HuH-7 (cell line): Measurements from ENCODE around the gene DFFB.

Source experiments
- DNase-seq: peaks from one replicate; pipeline ENCODE4 v3.0.0; 2011; ENCODE audit warnings: low spot score

DFFB gene

DNA sequence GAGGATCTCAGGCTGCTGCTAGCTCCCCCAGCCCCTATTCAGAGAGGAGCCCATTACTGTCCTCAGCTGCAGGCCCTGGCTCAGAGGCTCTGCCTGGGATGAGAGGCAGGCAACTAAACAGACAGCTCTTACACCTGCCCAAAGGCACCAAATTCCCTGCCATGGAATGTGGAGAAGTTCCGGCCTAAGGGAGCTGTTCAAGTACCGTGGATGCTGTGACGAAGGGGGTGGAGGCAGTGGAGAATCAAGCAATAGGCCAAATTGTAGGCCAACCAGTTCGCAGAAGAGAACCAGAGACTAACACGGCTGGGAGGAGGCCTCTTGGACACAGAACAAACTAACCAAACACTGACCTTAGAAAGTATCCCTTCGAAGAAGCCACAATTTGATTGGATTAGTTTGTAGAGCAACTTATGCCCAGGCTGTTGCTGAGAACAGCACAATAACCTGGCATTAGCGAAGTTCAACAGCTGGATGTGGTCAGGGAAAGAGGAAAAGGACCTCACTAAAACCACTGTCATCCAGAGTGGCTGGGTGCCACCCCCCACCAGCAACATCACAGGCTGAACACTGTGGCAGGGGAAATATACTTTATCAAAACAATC lies 39.2 kb downstream of the DFFB start:
- DNase-seq = no peak

GRCh38 chr1:3898475-3898735 lies 41.1 kb downstream of the DFFB start:
- no peak for DNase-seq

GRCh38 chr1:3898994-3899753 lies 41.9 kb downstream of the DFFB start:
- peak; percentile 33 for DNase-seq

DNA sequence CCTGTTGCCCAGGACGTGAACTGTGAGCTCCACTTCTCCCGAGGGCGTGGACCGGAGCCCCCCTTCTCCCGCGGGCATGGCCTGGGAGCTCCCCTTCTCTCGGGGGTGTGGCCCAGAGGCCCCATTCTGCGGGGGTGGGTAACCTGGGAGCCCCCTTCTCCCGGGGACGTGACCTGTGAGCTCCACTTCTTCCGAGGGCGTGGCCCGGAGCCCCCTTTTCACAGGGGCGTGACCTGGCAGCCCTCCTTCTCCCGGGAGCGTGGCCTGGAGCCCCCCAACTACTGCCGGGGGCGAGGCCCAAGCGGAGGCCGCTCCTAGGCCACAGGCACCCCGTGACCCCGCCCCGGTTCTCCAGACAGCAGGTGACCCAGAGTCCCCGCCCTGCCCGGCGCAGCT lies 42.5 kb downstream of the DFFB start:
- DNase-seq = no peak

- peak; percentile 97 for DNase-seq
These were observed 43.1 kb downstream of the DFFB start, which contains the start of gene C1orf174 for GRCh38 chr1:3900150-3900968. C1orf174 (minus strand) TSS chr1:3900272; CDS start chr1:3900186, 86 bp downstream.

DNA sequence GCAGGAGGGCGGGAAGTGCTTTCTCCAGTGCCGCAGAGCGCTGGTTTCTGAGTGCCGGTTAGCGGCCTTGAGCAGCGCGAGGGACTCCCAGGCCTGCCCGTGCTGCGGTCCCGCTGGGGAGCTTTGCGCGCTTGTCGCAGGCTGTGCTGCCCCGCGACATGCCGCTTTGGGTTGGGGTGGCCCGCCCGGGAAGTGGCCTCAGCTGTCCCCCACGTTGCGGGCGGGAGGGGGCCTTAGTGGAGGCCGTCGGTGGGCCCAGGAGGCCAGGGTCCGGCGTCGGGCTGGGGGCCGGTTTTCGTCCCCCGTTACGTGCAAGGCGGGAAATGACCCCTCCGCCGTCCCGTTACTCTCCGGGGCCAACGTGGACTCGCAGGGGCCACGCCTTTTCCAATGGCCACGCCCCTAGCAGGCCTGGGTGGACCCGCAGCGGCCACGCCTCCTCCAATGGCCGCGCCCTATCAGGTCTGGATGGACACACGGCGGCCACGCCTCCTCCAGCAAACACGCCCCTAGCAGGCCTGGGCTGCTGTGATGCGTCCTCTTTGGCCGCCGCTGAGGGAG lies 43.8 kb downstream of the DFFB start:
- DNase-seq = peak; percentile 96

GRCh38 chr1:3902111-3902511 lies 44.8 kb downstream of the DFFB start:
- no peak for DNase-seq

- no peak for DNase-seq
These were observed 45.4 kb downstream of the DFFB start for GRCh38 chr1:3902571-3903091.

GRCh38 chr1:3903141-3904005 lies 46.1 kb downstream of the DFFB start:
- DNase-seq = no peak

GRCh38 chr1:3904006-3904842 lies 46.9 kb downstream of the DFFB start:
- no peak for DNase-seq

GRCh38 chr1:3904843-3905185 lies 47.5 kb downstream of the DFFB start:
- DNase-seq = no peak

DNA sequence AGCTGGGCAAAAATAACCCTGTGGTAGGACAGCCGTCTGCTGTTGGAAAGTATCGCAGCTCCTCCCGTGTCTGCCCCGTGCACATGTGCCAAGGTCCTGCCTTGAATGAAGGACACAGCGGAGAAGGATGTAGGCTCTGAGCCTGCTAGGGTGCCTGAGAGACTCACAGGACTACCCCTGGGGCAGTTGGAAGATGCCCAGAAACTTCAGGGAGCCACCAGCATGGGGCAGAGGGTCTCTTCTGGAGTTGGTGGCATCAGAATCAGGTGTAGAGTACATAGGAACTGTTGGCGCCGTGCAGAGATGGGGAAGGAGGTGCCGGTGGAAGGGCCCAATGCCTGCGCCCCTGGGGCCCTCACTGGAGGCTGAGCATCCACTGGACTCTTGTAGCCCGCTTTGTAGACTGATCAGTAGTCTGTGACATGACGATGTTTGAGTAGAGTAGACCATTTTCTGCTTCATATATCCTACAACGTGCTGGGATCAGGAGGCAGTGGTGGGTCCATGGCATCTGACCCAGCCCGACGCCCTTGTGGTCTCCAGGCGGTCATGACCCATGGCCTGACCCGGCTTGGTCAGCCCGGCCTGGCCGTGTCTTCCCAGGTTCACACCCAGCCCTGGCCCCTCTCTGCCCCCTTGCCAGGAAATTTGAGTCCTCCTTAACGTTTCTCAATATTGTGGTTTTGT lies 48.1 kb downstream of the DFFB start:
- DNase-seq = no peak

GRCh38 chr1:3905953-3906671 lies 48.8 kb downstream of the DFFB start:
- DNase-seq = no peak

GRCh38 chr1:3906672-3907020 lies 49.4 kb downstream of the DFFB start:
- no peak for DNase-seq

DNA sequence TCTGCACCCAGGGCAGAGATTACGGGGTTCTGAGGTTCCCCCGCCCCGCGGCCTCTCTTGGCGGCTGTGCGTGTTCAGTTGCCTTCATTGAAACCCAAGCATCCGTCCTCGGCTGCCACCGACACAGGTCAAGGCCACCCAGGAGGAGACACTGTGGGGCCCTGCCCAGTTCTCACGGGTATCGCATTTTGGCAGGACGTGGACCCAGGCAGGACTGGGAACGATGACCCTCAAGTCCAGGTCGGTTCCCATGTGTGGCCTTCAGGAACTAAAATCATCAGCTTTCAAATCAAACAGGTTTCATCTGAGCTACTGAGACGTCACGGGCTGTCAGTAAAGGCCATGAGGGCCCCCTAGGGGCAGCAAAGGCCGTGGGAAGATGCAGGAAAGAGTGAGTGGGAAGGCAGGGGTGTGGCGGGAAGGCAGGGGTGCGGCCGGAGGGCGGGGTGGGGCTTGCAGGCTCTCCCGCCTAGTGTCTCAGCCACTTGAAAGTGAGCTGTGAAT lies 49.8 kb downstream of the DFFB start:
- DNase-seq = peak; percentile 32

DNA sequence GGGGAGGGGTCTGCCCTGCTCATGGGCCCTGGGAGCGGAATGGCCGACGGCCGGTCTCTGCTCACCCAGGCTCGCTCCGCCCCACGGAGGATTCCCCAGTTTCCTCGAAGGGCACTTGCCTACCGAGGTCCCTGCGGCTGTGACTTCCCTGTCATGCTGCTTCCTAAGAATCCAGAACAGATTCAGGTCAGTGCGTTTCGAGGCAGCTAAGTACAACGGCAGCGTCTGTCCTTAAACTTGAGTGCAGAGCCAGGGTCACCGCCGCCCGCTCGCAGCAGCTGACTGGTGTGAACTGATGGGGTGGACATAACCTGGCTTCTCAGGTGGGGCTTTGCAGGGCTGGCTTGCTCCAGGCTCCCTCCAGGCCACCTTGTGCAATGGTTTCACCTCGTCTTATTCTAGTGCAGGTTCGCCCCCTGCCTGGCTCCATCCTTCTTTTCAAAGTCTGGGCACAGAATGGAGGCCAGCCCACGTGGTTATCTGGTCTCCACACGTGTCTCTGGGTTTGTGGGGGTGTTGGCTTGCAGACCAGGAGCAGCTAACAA lies 50.4 kb downstream of the DFFB start:
- DNase-seq = no peak

DNA sequence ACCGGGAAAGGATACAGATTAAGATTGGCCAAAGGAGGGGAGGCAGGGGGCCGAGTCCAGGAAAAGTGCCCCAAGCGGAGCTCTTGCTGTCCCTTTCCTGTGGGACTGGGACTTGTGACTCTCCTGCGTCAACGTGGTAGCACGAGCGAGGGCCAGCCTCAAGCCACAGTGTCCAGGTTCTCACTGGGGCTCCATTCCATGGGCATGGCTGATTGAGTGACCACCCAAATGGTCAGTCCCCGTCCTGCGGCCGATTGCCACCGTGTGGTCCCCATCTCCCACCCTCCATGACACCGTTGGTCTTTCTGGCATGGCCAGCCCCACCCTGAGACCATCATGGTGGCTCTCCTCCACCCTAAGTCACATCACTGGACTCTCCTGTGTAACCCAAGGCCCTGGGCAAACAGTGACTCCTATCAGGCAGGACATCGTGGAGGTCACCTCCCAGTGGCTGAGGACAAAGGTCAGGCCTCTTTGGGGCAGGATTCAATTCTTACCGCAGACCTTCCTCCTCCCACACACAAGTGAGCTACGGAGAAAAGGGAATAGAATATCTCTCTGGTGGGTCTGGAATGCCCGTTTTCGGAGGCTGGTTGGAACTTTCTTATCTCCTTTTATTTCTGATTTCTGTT lies 51.7 kb downstream of the DFFB start:
- DNase-seq = no peak

- DNase-seq = no peak
These were observed 52.3 kb downstream of the DFFB start for GRCh38 chr1:3909615-3910014.
